OCI-LY7 (cell line): ENCODE results near the gene SCRN2. TPM values are rescaled to one million over a fixed set of nuclear protein-coding genes. Genes with fewer than 3 reads are reported as not detected.

Source experiments
- BruUV-seq: library from RNA; stranded (reverse); fragments of 400-500 nt; replicated peaks from 2 replicates; lab custom pipeline; 2021; lab: Mats Ljungman, UMichigan
- CTCF ChIA-PET: fragments of 300-600 bp; sonication (Branson Sonifier 250); formaldehyde crosslinking; loops from one replicate; lab custom pipeline; 2022; ENCODE audit warnings: antibody characterized with exemption; ENCODE audit not compliant: unreplicated experiment; lab: Charles Lee
- POLR2A ChIA-PET: fragments of 300-600 bp; sonication (Branson Sonifier 250); formaldehyde crosslinking; loops from one replicate; lab custom pipeline; 2022; ENCODE audit warnings: antibody characterized with exemption; lab: Charles Lee
- DNase-seq: peaks from one replicate; pipeline ENCODE4 v3.0.0-alpha.2; 2015; ENCODE audit warnings: low spot score
- H2AFZ ChIP-seq: fragments of 200-600 bp; sonication (generic), shearing (Covaris generic); 2 replicates; pipeline ENCODE4 v1.6.1; 2014; ENCODE audit warnings: mild to moderate bottlenecking, antibody characterized with exemption, low read length, moderate library complexity
- H3K27ac ChIP-seq: fragments of 200-600 bp; sonication (generic); 2 replicates; pipeline ENCODE4 v1.5.1; 2014; ENCODE audit warnings: mixed run types, low read depth, mild to moderate bottlenecking, moderate library complexity, low read length, inconsistent platforms; ENCODE audit not compliant: poor library complexity, severe bottlenecking
- H3K36me3 ChIP-seq: fragments of 200-600 bp; sonication (generic); 2 replicates; pipeline ENCODE4 v1.6.1; 2014; ENCODE audit warnings: mild to moderate bottlenecking, antibody characterized with exemption, low read length, moderate library complexity, mixed read lengths; ENCODE audit not compliant: insufficient read depth
- H3K4me1 ChIP-seq: fragments of 200-600 bp; sonication (generic); 2 replicates; pipeline ENCODE4 v1.5.1; 2014; ENCODE audit warnings: mild to moderate bottlenecking, low read length; ENCODE audit not compliant: insufficient read depth, poor library complexity, severe bottlenecking
- H3K4me2 ChIP-seq: fragments of 200-600 bp; sonication (generic); 2 replicates; pipeline ENCODE4 v1.6.1; 2014; ENCODE audit warnings: mild to moderate bottlenecking, low read length
- H3K4me3 ChIP-seq: fragments of 200-600 bp; sonication (generic); 2 replicates; pipeline ENCODE4 v1.5.1; 2014; ENCODE audit warnings: mild to moderate bottlenecking, low read depth, low read length; ENCODE audit not compliant: poor library complexity, severe bottlenecking
- H3K79me2 ChIP-seq: fragments of 200-600 bp; sonication (generic); 2 replicates; pipeline ENCODE4 v1.6.1; 2016; ENCODE audit warnings: low read depth, mild to moderate bottlenecking, low read length, moderate library complexity, mixed read lengths; ENCODE audit not compliant: insufficient read depth
- H3K9me2 ChIP-seq: fragments of 200-600 bp; sonication (generic); 2 replicates; pipeline ENCODE4 v1.6.1; 2016; ENCODE audit warnings: mild to moderate bottlenecking, low read length, mixed read lengths; ENCODE audit not compliant: insufficient read depth
- H3K9me3 ChIP-seq: fragments of 200-600 bp; sonication (generic); 2 replicates; pipeline ENCODE4 v1.6.1; 2014; ENCODE audit warnings: mild to moderate bottlenecking, mixed run types, low read length, mixed read lengths
- H4K20me1 ChIP-seq: fragments of 200-600 bp; sonication (generic); 2 replicates; pipeline ENCODE4 v1.6.1; 2014; ENCODE audit warnings: mild to moderate bottlenecking, antibody characterized with exemption, low read length, moderate library complexity, mixed read lengths; ENCODE audit not compliant: insufficient read depth
- EZH2phosphoT487 ChIP-seq: fragments of 200-600 bp; sonication (generic); IDR thresholded peaks from 2 replicates; pipeline ENCODE4 v1.6.1; 2018; ENCODE audit warnings: low read depth, borderline replicate concordance, mild to moderate bottlenecking, mixed run types, antibody characterized with exemption, low read length, moderate library complexity, mixed read lengths
- intact Hi-C: fragments of 100-400 bp; cut with micrococcal nuclease; formaldehyde crosslinking; loops from one replicate; pipeline ENCODE4 v1.10.0; 2022; ENCODE audit not compliant: unreplicated experiment
- total RNA-seq, 2 experiments: library from RNA; depleted of rRNA in 1 of 2; stranded (reverse); fragments of >200 nt in 1 of 2; shearing (Covaris generic) in 1 of 2; gene quantifications; 2 replicates each; pipeline ENCODE4 v1.2.3, GENCODE V29; 2014 to 2022
- TF ChIP-seq, protein P1 (sequence below): fragments of 200-600 bp; sonication (generic); conservative IDR thresholded peaks from 2 replicates; pipeline ENCODE4 v1.5.1; 2014; ENCODE audit warnings: mild to moderate bottlenecking, antibody characterized with exemption, low read length, moderate library complexity, mixed read lengths

SCRN2 gene
- total RNA-seq, 2 experiments from 2014 or later: 37.3 to 42.9 TPM

- Histone ChIP-seq H3K79me2 (peaks cover 7% of the 10 kb centered on the region; the same call in 1 of the 2 replicates), H3K4me1 (peaks cover 16% of the 10 kb centered on the region), H3K4me3 (no peak overlapping the region), H3K4me2 (no peak overlapping the region), H3K27ac (no peak overlapping the region), H3K9me3 (no peaks in the 10 kb centered on the region), H4K20me1 (no peaks in the 10 kb centered on the region), H2AFZ (no peak overlapping the region), H3K36me3 (peaks cover 15% of the 10 kb centered on the region; the same call in 1 of the 2 replicates), H3K9me2 (no peaks in the 10 kb centered on the region)
- no TSS peak for BruUV-seq
- DNase-seq: no peak
- CTCF ChIA-PET: no interaction called here
- POLR2A ChIA-PET: no interaction called here
- TF ChIP-seq, protein P1, sequence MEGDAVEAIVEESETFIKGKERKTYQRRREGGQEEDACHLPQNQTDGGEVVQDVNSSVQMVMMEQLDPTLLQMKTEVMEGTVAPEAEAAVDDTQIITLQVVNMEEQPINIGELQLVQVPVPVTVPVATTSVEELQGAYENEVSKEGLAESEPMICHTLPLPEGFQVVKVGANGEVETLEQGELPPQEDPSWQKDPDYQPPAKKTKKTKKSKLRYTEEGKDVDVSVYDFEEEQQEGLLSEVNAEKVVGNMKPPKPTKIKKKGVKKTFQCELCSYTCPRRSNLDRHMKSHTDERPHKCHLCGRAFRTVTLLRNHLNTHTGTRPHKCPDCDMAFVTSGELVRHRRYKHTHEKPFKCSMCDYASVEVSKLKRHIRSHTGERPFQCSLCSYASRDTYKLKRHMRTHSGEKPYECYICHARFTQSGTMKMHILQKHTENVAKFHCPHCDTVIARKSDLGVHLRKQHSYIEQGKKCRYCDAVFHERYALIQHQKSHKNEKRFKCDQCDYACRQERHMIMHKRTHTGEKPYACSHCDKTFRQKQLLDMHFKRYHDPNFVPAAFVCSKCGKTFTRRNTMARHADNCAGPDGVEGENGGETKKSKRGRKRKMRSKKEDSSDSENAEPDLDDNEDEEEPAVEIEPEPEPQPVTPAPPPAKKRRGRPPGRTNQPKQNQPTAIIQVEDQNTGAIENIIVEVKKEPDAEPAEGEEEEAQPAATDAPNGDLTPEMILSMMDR: no peak
- TF ChIP-seq EZH2phosphoT487: no peak
- intact Hi-C loops: no loop called here
These were observed 22.9 kb downstream of the SCRN2 start for GRCh38 chr17:47818002-47818695.

DNA sequence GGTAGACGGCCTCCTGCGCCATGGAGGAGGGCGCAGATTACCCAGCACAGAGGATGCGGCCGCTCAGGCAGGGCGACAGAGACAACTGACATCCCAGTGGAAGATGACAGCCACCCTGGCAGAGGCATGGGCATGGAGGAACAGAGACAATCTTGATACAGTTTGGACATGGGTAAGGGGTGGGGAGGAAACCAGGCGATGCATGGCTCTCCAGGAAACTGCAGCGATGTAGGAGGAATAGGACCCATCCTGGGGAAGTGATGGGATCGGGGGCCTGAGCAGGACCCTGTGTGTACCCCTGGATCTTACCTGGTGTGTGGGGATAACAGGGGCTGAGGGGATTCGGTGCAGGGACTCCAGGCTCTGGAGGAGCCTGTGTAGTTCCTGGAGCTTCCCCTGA lies 24.1 kb downstream of the SCRN2 start:
- Histone ChIP-seq H3K9me3 (no peaks in the 10 kb centered on the region), H2AFZ (no peak overlapping the region), H4K20me1 (no peaks in the 10 kb centered on the region), H3K79me2 (peaks cover 7% of the 10 kb centered on the region; the same call in 1 of the 2 replicates), H3K4me3 (no peak overlapping the region), H3K27ac (no peak overlapping the region), H3K4me1 (peaks cover 12% of the 10 kb centered on the region), H3K9me2 (no peaks in the 10 kb centered on the region), H3K36me3 (peaks cover 12% of the 10 kb centered on the region; the same call in 1 of the 2 replicates), H3K4me2 (no peak overlapping the region)
- DNase-seq: no peak
- TF ChIP-seq, protein P1: no peak
- TF ChIP-seq EZH2phosphoT487: no peak
- BruUV-seq: no TSS peak
- POLR2A ChIA-PET: no interaction called here
- intact Hi-C loops: no loop called here
- CTCF ChIA-PET: no interaction called here

DNA sequence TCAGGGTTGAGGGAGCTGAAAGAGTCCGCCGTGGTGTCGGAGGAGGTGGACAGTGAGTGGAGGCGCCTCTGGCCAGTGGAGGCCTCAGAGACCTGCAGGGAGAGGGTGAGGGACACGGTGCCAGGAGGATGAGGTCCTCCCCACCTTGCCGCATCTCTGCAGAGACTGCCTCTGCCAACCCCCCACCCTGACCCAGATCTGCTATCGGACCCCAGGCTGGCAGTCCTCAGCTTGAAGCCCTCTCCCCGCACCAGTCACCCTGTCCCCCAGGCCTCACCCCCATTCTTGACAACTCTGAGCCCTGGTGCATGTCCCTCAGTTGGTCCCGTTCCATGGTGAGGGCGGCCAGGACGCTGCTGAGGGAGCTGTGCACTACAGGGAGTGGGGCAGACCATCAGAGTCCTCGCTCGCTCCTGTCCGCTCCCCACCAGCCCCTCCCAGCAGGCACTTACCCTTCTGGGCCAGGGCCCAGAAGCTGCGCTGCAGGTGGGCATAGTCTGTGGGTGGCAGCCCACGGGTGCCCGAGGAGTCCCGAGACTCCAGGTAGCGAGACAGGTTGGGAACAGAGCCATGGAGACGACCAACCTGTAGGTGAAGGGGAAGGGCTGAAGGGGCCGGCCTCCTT lies 24.9 kb downstream of the SCRN2 start:
- Histone ChIP-seq H4K20me1 (no peaks in the 10 kb centered on the region), H3K9me3 (no peaks in the 10 kb centered on the region), H3K4me1 (peaks cover 9% of the 10 kb centered on the region), H3K79me2 (peaks cover 4% of the 10 kb centered on the region; the same call in 1 of the 2 replicates), H2AFZ (no peak overlapping the region), H3K4me3 (no peak overlapping the region), H3K36me3 (peaks cover 12% of the 10 kb centered on the region; the same call in 1 of the 2 replicates), H3K9me2 (no peaks in the 10 kb centered on the region), H3K4me2 (no peak overlapping the region), H3K27ac (no peak overlapping the region)
- POLR2A ChIA-PET: no interaction called here
- CTCF ChIA-PET: no interaction called here
- no peak for TF ChIP-seq EZH2phosphoT487
- TF ChIP-seq, protein P1: no peak
- DNase-seq: no peak
- intact Hi-C loops: no loop called here
- BruUV-seq: no TSS peak
